ENCODE data around the gene ALDH1B1. TPM values are rescaled to one million over a fixed set of nuclear protein-coding genes. Genes with fewer than 3 reads are reported as not detected.

Gene ALDH1B1
- total RNA-seq, 1 donor from 2014 or later: 11.5 TPM

- no peak overlapping the region for H3K27ac ChIP-seq (ENCODE audit: low read depth, low read length)
- no peak overlapping the region for H3K4me3 ChIP-seq (ENCODE audit: low read length in 3 of 3)
- no peaks in the 10 kb centered on the region for H3K27me3 ChIP-seq (ENCODE audit: control insufficient read depth in 3 of 3, insufficient read depth in 3 of 3, low read length in 3 of 3)
- H3K36me3 ChIP-seq (ENCODE audit: control insufficient read depth in 3 of 3, insufficient read depth in 3 of 3, low read length in 3 of 3): no peaks in the 10 kb centered on the region
- no peak overlapping the region for H3K9ac ChIP-seq (ENCODE audit: low read depth in 1 of 3, low read length in 3 of 3)
- H3K9me3 ChIP-seq (ENCODE audit: control insufficient read depth in 3 of 3, low read length in 3 of 3): peaks cover 4 to 11% (median 4%) of the 10 kb centered on the region in 3 donors
- H3K4me1 ChIP-seq (ENCODE audit: control insufficient read depth in 3 of 3, insufficient read depth in 3 of 3, low read length in 3 of 3): peaks cover 29 to 54% (median 37%) of the 10 kb centered on the region in 3 donors
Observed at GRCh38 chr9:38385896-38386295, 6.6 kb upstream of the ALDH1B1 start.

- Histone ChIP-seq H3K27ac (ENCODE audit: low read depth, low read length) (no peak overlapping the region), H3K9ac (ENCODE audit: low read depth in 1 of 3, low read length in 3 of 3) (no peak overlapping the region)
Observed at GRCh38 chr9:38386319-38386895, 6.1 kb upstream of the ALDH1B1 start.

DNA sequence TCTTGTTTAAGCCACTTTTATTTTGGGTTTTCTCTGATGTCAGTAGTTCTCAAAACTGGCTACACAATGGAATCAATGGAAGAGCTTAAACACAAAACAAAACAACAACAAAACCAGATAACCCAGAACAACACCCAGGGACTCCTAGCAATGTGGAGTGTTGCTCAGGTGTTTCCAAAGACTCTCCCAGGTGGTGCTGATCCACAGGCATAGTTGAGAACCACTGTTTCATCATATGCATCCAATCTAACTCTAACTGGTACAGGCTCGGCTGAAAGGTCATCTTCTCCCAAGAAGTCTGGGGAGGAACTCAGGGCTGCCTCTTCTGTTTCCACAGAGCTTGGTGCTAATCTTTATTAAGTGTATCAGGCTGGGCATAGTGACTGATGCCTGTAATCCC is 5.4 kb upstream of the ALDH1B1 start:
- Histone ChIP-seq H3K27me3 (ENCODE audit: control insufficient read depth in 3 of 3, insufficient read depth in 3 of 3, low read length in 3 of 3) (no peaks in the 10 kb centered on the region), H3K36me3 (ENCODE audit: control insufficient read depth in 3 of 3, insufficient read depth in 3 of 3, low read length in 3 of 3) (no peaks in the 10 kb centered on the region), H3K4me1 (ENCODE audit: control insufficient read depth in 3 of 3, insufficient read depth in 3 of 3, low read length in 3 of 3) (peaks cover 20 to 44% (median 27%) of the 10 kb centered on the region in 3 donors), H3K9ac (ENCODE audit: low read depth in 1 of 3, low read length in 3 of 3) (no peak overlapping the region), H3K27ac (ENCODE audit: low read depth, low read length) (no peak overlapping the region), H3K4me3 (ENCODE audit: low read length in 3 of 3) (no peak overlapping the region), H3K9me3 (ENCODE audit: control insufficient read depth in 3 of 3, low read length in 3 of 3) (peaks cover 4 to 11% (median 4%) of the 10 kb centered on the region in 3 donors)

More at GRCh38 chr9:38386319-38386895, 6.1 kb upstream of the ALDH1B1 start:
- H3K9me3 ChIP-seq (ENCODE audit: control insufficient read depth in 3 of 3, low read length in 3 of 3): peaks cover 4 to 11% (median 4%) of the 10 kb centered on the region in 3 donors
- H3K4me3 ChIP-seq (ENCODE audit: low read length in 3 of 3): no peak overlapping the region
- no peaks in the 10 kb centered on the region for H3K36me3 ChIP-seq (ENCODE audit: control insufficient read depth in 3 of 3, insufficient read depth in 3 of 3, low read length in 3 of 3)
- peaks cover 25 to 51% (median 32%) of the 10 kb centered on the region in 3 donors for H3K4me1 ChIP-seq (ENCODE audit: control insufficient read depth in 3 of 3, insufficient read depth in 3 of 3, low read length in 3 of 3)
- H3K27me3 ChIP-seq (ENCODE audit: control insufficient read depth in 3 of 3, insufficient read depth in 3 of 3, low read length in 3 of 3): no peaks in the 10 kb centered on the region

DNA sequence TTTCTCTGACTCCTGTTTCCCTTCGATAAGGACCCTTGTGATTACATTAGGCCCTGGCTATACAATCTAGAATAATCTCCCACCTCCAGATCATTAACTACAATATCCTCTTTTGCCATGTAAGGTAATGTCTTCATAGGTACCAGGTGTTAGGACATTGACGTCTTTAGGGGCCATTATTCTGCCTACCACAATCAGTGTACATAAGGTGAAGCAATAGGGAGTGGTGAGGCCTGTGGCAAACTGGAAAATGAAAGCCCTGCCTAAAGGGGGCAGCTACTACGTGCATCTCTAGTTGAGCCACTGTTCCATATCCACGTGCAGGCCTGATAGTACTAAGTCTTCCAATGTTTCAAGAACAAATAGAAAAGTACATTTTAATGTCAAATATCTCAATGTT is 4.8 kb upstream of the ALDH1B1 start:
- H3K9ac ChIP-seq (ENCODE audit: low read depth in 1 of 3, low read length in 3 of 3): no peak overlapping the region
- no peak overlapping the region for H3K4me3 ChIP-seq (ENCODE audit: low read length in 3 of 3)
- no peaks in the 10 kb centered on the region for H3K36me3 ChIP-seq (ENCODE audit: control insufficient read depth in 3 of 3, insufficient read depth in 3 of 3, low read length in 3 of 3)
- no peaks in the 10 kb centered on the region for H3K27me3 ChIP-seq (ENCODE audit: control insufficient read depth in 3 of 3, insufficient read depth in 3 of 3, low read length in 3 of 3)
- peaks cover 23 to 43% (median 24%) of the 10 kb centered on the region in 3 donors for H3K4me1 ChIP-seq (ENCODE audit: control insufficient read depth in 3 of 3, insufficient read depth in 3 of 3, low read length in 3 of 3)
- H3K9me3 ChIP-seq (ENCODE audit: control insufficient read depth in 3 of 3, low read length in 3 of 3): peaks cover 4 to 11% (median 4%) of the 10 kb centered on the region in 3 donors
- no peak overlapping the region for H3K27ac ChIP-seq (ENCODE audit: low read depth, low read length)

- H3K9ac ChIP-seq (ENCODE audit: low read depth in 1 of 3, low read length in 3 of 3): peak overlapping the region in 1 of 3 donors; percentile 3
- H3K27me3 ChIP-seq (ENCODE audit: control insufficient read depth in 3 of 3, insufficient read depth in 3 of 3, low read length in 3 of 3): no peaks in the 10 kb centered on the region
- H3K4me1 ChIP-seq (ENCODE audit: control insufficient read depth in 3 of 3, insufficient read depth in 3 of 3, low read length in 3 of 3): peaks cover 30 to 46% (median 31%) of the 10 kb centered on the region in 3 donors
- H3K36me3 ChIP-seq (ENCODE audit: control insufficient read depth in 3 of 3, insufficient read depth in 3 of 3, low read length in 3 of 3): no peaks in the 10 kb centered on the region
- peak overlapping the region; percentile 34 for H3K27ac ChIP-seq (ENCODE audit: low read depth, low read length)
- H3K4me3 ChIP-seq (ENCODE audit: low read length in 3 of 3): peak overlapping the region in 1 of 3 donors; percentile 12
- peaks cover 4 to 11% (median 4%) of the 10 kb centered on the region in 3 donors for H3K9me3 ChIP-seq (ENCODE audit: control insufficient read depth in 3 of 3, low read length in 3 of 3)
Observed at GRCh38 chr9:38388283-38389223, 3.9 kb upstream of the ALDH1B1 start.

GRCh38 chr9:38389313-38389712 is 3.2 kb upstream of the ALDH1B1 start:
- H3K9ac ChIP-seq (ENCODE audit: low read depth in 1 of 3, low read length in 3 of 3): peak overlapping the region in 1 of 3 donors; percentile 3
- no peak overlapping the region for H3K4me3 ChIP-seq (ENCODE audit: low read length in 3 of 3)
- peaks cover 30 to 48% (median 33%) of the 10 kb centered on the region in 3 donors for H3K4me1 ChIP-seq (ENCODE audit: control insufficient read depth in 3 of 3, insufficient read depth in 3 of 3, low read length in 3 of 3)
- H3K36me3 ChIP-seq (ENCODE audit: control insufficient read depth in 3 of 3, insufficient read depth in 3 of 3, low read length in 3 of 3): no peaks in the 10 kb centered on the region
- no peaks in the 10 kb centered on the region for H3K27me3 ChIP-seq (ENCODE audit: control insufficient read depth in 3 of 3, insufficient read depth in 3 of 3, low read length in 3 of 3)
- peaks cover 4 to 11% (median 4%) of the 10 kb centered on the region in 3 donors for H3K9me3 ChIP-seq (ENCODE audit: control insufficient read depth in 3 of 3, low read length in 3 of 3)
- peak overlapping the region; percentile 50 for H3K27ac ChIP-seq (ENCODE audit: low read depth, low read length)

DNA sequence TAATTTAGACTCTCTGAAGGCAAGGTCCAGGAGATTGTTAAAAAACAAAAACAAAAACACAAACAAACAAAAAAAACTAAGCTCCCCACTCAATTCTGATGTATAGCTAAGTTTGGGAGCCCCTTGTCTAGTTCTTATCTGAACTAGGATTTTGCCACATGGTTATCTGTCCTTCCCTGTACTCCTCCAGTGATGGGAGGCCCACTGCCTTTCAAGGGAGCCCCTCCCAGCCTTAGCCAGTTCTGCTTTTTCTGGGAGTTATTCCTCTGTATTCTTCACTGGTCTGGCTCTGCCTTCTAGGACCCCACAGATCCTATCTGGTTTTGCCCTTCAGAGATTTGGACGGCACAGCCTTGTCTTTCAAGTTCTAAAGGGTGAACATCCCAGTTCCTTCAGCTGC is 2.1 kb upstream of the ALDH1B1 start:
- no peak overlapping the region for H3K4me3 ChIP-seq (ENCODE audit: low read length in 3 of 3)
- peaks cover 0 to 2% (median 0%) of the 10 kb centered on the region in 3 donors for H3K9me3 ChIP-seq (ENCODE audit: control insufficient read depth in 3 of 3, low read length in 3 of 3)
- H3K9ac ChIP-seq (ENCODE audit: low read depth in 1 of 3, low read length in 3 of 3): peak overlapping the region in 2 of 3 donors; percentile 11 to 19
- peaks cover 30 to 48% (median 33%) of the 10 kb centered on the region in 3 donors for H3K4me1 ChIP-seq (ENCODE audit: control insufficient read depth in 3 of 3, insufficient read depth in 3 of 3, low read length in 3 of 3)
- H3K27ac ChIP-seq (ENCODE audit: low read depth, low read length): peak overlapping the region; percentile 23
- peaks cover 0 to 3% (median 0%) of the 10 kb centered on the region in 3 donors for H3K36me3 ChIP-seq (ENCODE audit: control insufficient read depth in 3 of 3, insufficient read depth in 3 of 3, low read length in 3 of 3)
- no peaks in the 10 kb centered on the region for H3K27me3 ChIP-seq (ENCODE audit: control insufficient read depth in 3 of 3, insufficient read depth in 3 of 3, low read length in 3 of 3)

DNA sequence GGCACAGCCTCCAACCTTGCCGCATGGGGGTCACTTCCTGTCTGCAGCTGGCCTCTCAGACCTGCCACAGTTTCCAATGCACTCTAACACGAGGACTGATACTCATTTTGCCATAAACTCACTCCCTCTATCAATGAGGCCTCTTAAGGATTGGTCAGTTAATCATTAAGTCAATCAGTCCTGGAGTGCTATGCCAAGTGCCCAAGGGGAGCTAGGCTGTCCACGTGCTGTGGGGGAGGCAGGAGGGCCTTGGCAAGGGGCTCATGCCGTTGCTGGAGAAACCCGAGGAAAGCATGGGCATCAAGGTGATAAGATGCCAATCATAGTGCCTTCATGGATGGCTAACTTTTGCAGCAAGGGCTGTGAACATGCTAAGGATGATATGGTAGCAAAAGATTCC is 1.7 kb upstream of the ALDH1B1 start:
- peaks cover under 1 to 6% (median 2%) of the 10 kb centered on the region in 3 donors for H3K36me3 ChIP-seq (ENCODE audit: control insufficient read depth in 3 of 3, insufficient read depth in 3 of 3, low read length in 3 of 3)
- no peak overlapping the region for H3K4me3 ChIP-seq (ENCODE audit: low read length in 3 of 3)
- peak overlapping the region; percentile 23 for H3K27ac ChIP-seq (ENCODE audit: low read depth, low read length)
- no peaks in the 10 kb centered on the region for H3K27me3 ChIP-seq (ENCODE audit: control insufficient read depth in 3 of 3, insufficient read depth in 3 of 3, low read length in 3 of 3)
- peaks cover 30 to 48% (median 33%) of the 10 kb centered on the region in 3 donors for H3K4me1 ChIP-seq (ENCODE audit: control insufficient read depth in 3 of 3, insufficient read depth in 3 of 3, low read length in 3 of 3)
- H3K9me3 ChIP-seq (ENCODE audit: control insufficient read depth in 3 of 3, low read length in 3 of 3): no peaks in the 10 kb centered on the region
- peak overlapping the region in 2 of 3 donors; percentile 11 to 19 for H3K9ac ChIP-seq (ENCODE audit: low read depth in 1 of 3, low read length in 3 of 3)

GRCh38 chr9:38391278-38392118 is 1.0 kb upstream of the ALDH1B1 start:
- no peaks in the 10 kb centered on the region for H3K27me3 ChIP-seq (ENCODE audit: control insufficient read depth in 3 of 3, insufficient read depth in 3 of 3, low read length in 3 of 3)
- H3K4me1 ChIP-seq (ENCODE audit: control insufficient read depth in 3 of 3, insufficient read depth in 3 of 3, low read length in 3 of 3): peaks cover 30 to 48% (median 31%) of the 10 kb centered on the region in 3 donors
- no peak overlapping the region for H3K4me3 ChIP-seq (ENCODE audit: low read length in 3 of 3)
- peak overlapping the region; percentile 23 for H3K27ac ChIP-seq (ENCODE audit: low read depth, low read length)
- no peaks in the 10 kb centered on the region for H3K9me3 ChIP-seq (ENCODE audit: control insufficient read depth in 3 of 3, low read length in 3 of 3)
- peaks cover 7 to 12% (median 9%) of the 10 kb centered on the region in 3 donors for H3K36me3 ChIP-seq (ENCODE audit: control insufficient read depth in 3 of 3, insufficient read depth in 3 of 3, low read length in 3 of 3)
- no peak overlapping the region for H3K9ac ChIP-seq (ENCODE audit: low read depth in 1 of 3, low read length in 3 of 3)

Data from skeletal muscle tissue (tissue), 4 donors.